ENCODE results near the gene TMC1. TPM values are rescaled to one million over a fixed set of nuclear protein-coding genes. Genes with fewer than 3 reads are reported as not detected.

TMC1 gene
- total RNA-seq, 1 donor from 2014 or later, result not detected

DNA sequence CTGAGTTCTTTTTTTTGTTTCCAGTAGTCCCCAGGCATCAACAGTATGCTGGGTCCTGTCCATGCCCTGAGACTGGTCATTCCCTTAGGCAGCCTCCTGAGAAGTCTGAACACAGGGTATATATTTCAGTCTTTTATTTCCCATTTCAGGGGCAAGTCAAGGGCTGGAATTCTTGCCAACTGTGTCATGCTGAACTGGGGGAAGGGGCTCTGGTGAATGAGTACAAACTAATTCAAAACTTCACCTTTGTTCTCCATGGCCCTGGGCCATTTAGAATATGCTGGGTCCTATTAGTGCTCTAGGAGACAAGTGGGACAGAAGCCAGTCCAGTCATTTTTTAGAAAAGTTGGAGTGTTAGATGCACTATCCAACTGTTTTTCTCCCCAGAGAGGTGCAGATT is 170.3 kb downstream of the TMC1 start:
- Histone ChIP-seq H3K36me3 (no peaks in the 10 kb centered on the region), H3K4me1 (no peaks in the 10 kb centered on the region), H3K4me3 (no peak overlapping the region), H3K9me3 (no peaks in the 10 kb centered on the region), H3K27me3 (no peaks in the 10 kb centered on the region), H3K27ac (no peak overlapping the region)
- ATAC-seq, result no peak
- TF ChIP-seq CTCF (IDR thresholded peaks at IDR 0.05), result no peak
- DNase-seq, result no peak
- intact Hi-C loops (cut with DNase I), result no loop called here

DNA sequence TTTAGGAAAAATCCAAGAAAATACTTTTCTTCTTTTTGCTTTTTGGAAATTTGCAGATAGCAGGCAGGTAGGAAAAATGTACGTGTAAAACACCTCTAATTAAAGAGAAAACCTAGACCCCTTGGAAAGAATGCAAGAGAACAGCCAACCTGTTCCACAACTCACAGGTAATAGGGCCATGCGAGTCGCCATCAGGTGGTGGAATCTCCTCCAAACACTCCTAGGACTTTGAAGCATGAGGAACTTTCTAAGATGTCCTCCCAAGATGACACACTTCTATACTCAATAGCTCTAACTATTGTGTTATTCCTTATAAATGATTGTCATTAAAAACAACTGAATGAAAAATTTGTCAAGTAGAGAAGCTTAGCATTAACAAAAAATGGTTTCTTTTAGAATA is 174.0 kb downstream of the TMC1 start:
- no peaks in the 10 kb centered on the region for H3K4me1 ChIP-seq
- TF ChIP-seq CTCF (IDR thresholded peaks at IDR 0.05), result no peak
- DNase-seq, result no peak
- intact Hi-C loops (cut with DNase I), result no loop called here
- H3K9me3 ChIP-seq, result no peaks in the 10 kb centered on the region
- H3K4me3 ChIP-seq, result no peak overlapping the region
- no peaks in the 10 kb centered on the region for H3K36me3 ChIP-seq
- no peak overlapping the region for H3K27ac ChIP-seq
- no peaks in the 10 kb centered on the region for H3K27me3 ChIP-seq
- no peak for ATAC-seq

DNA sequence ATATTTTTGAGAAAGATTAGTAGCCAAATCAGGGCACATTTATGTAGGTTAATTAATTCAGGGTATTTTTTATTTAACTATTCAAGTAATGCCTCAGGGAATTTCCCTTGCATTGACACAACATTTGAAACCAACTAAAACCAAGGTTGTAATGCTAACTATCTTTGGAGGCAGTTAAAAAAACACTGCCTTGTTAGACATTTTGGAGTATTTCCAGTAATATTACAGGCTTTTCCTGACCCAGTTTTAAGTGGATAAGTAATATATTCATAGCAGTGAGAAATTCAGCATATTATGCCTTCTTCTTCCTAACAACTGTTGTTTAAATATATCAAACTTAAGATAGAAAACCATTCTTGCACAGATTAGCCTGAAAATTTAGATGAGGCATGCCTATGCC is 175.1 kb downstream of the TMC1 start:
- Histone ChIP-seq H3K4me1 (no peaks in the 10 kb centered on the region), H3K27ac (no peak overlapping the region), H3K36me3 (no peaks in the 10 kb centered on the region), H3K9me3 (no peaks in the 10 kb centered on the region), H3K4me3 (no peak overlapping the region), H3K27me3 (no peaks in the 10 kb centered on the region)
- intact Hi-C loops (cut with DNase I), result no loop called here
- no peak for TF ChIP-seq CTCF (IDR thresholded peaks at IDR 0.05)
- DNase-seq (no peak), ATAC-seq (no peak)

- no peak for DNase-seq
- intact Hi-C loops (cut with DNase I), result no loop called here
- no peak for ATAC-seq
- TF ChIP-seq CTCF (IDR thresholded peaks at IDR 0.05), result no peak
- no peak overlapping the region for H3K4me3 ChIP-seq
- no peak overlapping the region for H3K27ac ChIP-seq
- no peaks in the 10 kb centered on the region for H3K9me3 ChIP-seq
- no peaks in the 10 kb centered on the region for H3K27me3 ChIP-seq
- H3K4me1 ChIP-seq, result no peaks in the 10 kb centered on the region
- no peaks in the 10 kb centered on the region for H3K36me3 ChIP-seq
Measured at GRCh38 chr9:72701510-72701909, 180.1 kb downstream of the TMC1 start.

DNA sequence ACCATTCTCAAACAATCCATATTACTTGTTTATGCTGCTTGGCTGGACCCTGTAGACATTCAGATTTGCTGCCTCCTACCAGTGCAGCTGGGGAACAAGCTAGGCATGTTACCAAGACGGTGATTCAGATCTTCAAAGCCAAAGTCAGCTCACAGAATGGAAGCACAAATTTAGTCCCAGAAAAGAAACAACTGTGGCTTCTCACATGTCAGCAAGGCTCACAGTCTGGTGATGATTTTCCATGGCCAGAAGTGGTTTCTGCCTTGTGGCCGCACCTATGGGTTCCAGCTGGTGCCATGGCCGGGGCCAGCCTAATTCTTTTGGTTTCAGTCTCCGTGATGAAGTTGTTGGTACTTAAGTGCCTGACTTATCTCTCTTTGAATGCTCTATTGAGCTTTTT is 182.2 kb downstream of the TMC1 start:
- ATAC-seq, result no peak
- Histone ChIP-seq H3K27ac (no peak overlapping the region), H3K36me3 (no peaks in the 10 kb centered on the region), H3K9me3 (no peaks in the 10 kb centered on the region), H3K4me3 (no peak overlapping the region), H3K27me3 (no peaks in the 10 kb centered on the region), H3K4me1 (no peaks in the 10 kb centered on the region)
- no peak for TF ChIP-seq CTCF (IDR thresholded peaks at IDR 0.05)
- intact Hi-C loops (cut with DNase I), result no loop called here
- DNase-seq, result no peak

GRCh38 chr9:72704688-72705375 is 183.4 kb downstream of the TMC1 start:
- Histone ChIP-seq H3K27ac (no peak overlapping the region), H3K27me3 (no peaks in the 10 kb centered on the region), H3K9me3 (no peaks in the 10 kb centered on the region), H3K36me3 (no peaks in the 10 kb centered on the region), H3K4me3 (no peak overlapping the region), H3K4me1 (no peaks in the 10 kb centered on the region)
- ATAC-seq (no peak), DNase-seq (no peak)
- intact Hi-C loops (cut with DNase I), result no loop called here
- TF ChIP-seq CTCF (IDR thresholded peaks at IDR 0.05), result no peak
